ENCODE results near the gene TUBB4B. TPM values are rescaled to one million over a fixed set of nuclear protein-coding genes. Genes with fewer than 3 reads are reported as not detected.

TUBB4B gene
- total RNA-seq, 4 donors from 2014 or later, result 223 to 390 (median 348) TPM

GRCh38 chr9:137204731-137205125 is 36.4 kb upstream of the TUBB4B start:
- 11 to 55% methylated on average over 4 to 21 of the region's 21 CpGs for WGBS, 2 donors (ENCODE audit: low coverage in 1 of 2)
- H3K4me3 ChIP-seq, result peak overlapping the region; percentile 62 to 98 (median 95)
- in situ Hi-C loops (cut with MboI; ENCODE audit: low pct_ligation_motif_present in 1 of 4, low pct_unique_long_range_greater_than_20kb in 1 of 4, low sequenced_read_pairs in 3 of 4) (loop anchor here in 1 of 4 donors (25.0 kb wide), 1 partner anchor 92 kb away; the partner anchor contains the start of gene DPP7), intact Hi-C loops (cut with DNase I; ENCODE audit: low total_unique reads) (no loop called here)
- H3K4me1 ChIP-seq, result peaks cover 33 to 52% (median 44%) of the 10 kb centered on the region in 4 donors
- TF ChIP-seq CTCF (IDR thresholded peaks at IDR 0.05) (no peak), EP300 (IDR thresholded peaks at IDR 0.05; ENCODE audit: low read depth) (no peak), POLR2A (IDR thresholded peaks at IDR 0.05) (no peak), POLR2AphosphoS5 (IDR thresholded peaks at IDR 0.05) (no peak)
- H3K27ac ChIP-seq, result peak overlapping the region; percentile 84 to 93 (median 90)
- H3K36me3 ChIP-seq, result no peaks in the 10 kb centered on the region
- DNase-seq, result no peak
- no peaks in the 10 kb centered on the region for H3K27me3 ChIP-seq
- no peaks in the 10 kb centered on the region for H3K9me3 ChIP-seq

GRCh38 chr9:137205126-137206069 is 35.7 kb upstream of the TUBB4B start, which contains the start of the genes NDOR1 and TMEM203:
Gene NDOR1, plus strand, starts transcription at chr9:137205700. Its CDS starts 78 bp downstream, at chr9:137205778.
Gene TMEM203, minus strand, starts transcription at chr9:137205648. Its CDS starts 234 bp downstream, at chr9:137205414.
- H3K4me3 ChIP-seq, result peak within 1 kb of the TSS; percentile 62 to 98 (median 95)
- intact Hi-C loops (cut with DNase I; ENCODE audit: low total_unique reads), result no loop called here
- DNase-seq, result peak; percentile 94
- H3K4me1 ChIP-seq, result peaks cover 32 to 51% (median 42%) of the 10 kb centered on the region in 4 donors
- peak within 1 kb of the TSS; percentile 84 to 93 (median 90) for H3K27ac ChIP-seq
- no peaks in the 10 kb centered on the region for H3K36me3 ChIP-seq
- no peaks in the 10 kb centered on the region for H3K27me3 ChIP-seq
- TF ChIP-seq POLR2AphosphoS5 (IDR thresholded peaks at IDR 0.05) (peak; percentile 88 to 97 (median 96)), CTCF (IDR thresholded peaks at IDR 0.05) (no peak), EP300 (IDR thresholded peaks at IDR 0.05; ENCODE audit: low read depth) (no peak), POLR2A (IDR thresholded peaks at IDR 0.05) (peak; percentile 85)
- in situ Hi-C loops (cut with MboI; ENCODE audit: low pct_ligation_motif_present in 1 of 4, low pct_unique_long_range_greater_than_20kb in 1 of 4, low sequenced_read_pairs in 3 of 4), result loop anchor here in 1 of 4 donors (25.0 kb wide), 1 partner anchor 93 kb away; the partner anchor contains the start of gene DPP7
- no peaks in the 10 kb centered on the region for H3K9me3 ChIP-seq
- 1% methylated on average over 65 of the region's 98 CpGs; no CpG with 5 or more reads in 1 of the 2 donors for WGBS, 2 donors (ENCODE audit: low coverage in 1 of 2)

- TF ChIP-seq POLR2A (IDR thresholded peaks at IDR 0.05) (no peak), CTCF (IDR thresholded peaks at IDR 0.05) (no peak), EP300 (IDR thresholded peaks at IDR 0.05; ENCODE audit: low read depth) (no peak), POLR2AphosphoS5 (IDR thresholded peaks at IDR 0.05) (no peak)
- no peak overlapping the region for H3K27ac ChIP-seq
- peaks cover 26 to 45% (median 35%) of the 10 kb centered on the region in 4 donors for H3K4me1 ChIP-seq
- H3K27me3 ChIP-seq, result no peaks in the 10 kb centered on the region
- in situ Hi-C loops (cut with MboI; ENCODE audit: low pct_ligation_motif_present in 1 of 4, low pct_unique_long_range_greater_than_20kb in 1 of 4, low sequenced_read_pairs in 3 of 4), result loop anchor here in 1 of 4 donors (25.0 kb wide), 1 partner anchor 94 kb away; the partner anchor contains the start of gene DPP7
- no peaks in the 10 kb centered on the region for H3K9me3 ChIP-seq
- no peak for DNase-seq
- H3K4me3 ChIP-seq, result peak overlapping the region in 1 of 4 donors; percentile 92
- 60 to 74% methylated on average over 4 to 7 of the region's 7 CpGs for WGBS, 2 donors (ENCODE audit: low coverage in 1 of 2)
- H3K36me3 ChIP-seq, result no peaks in the 10 kb centered on the region
- intact Hi-C loops (cut with DNase I; ENCODE audit: low total_unique reads), result no loop called here
Measured at GRCh38 chr9:137206602-137207001, 34.5 kb upstream of the TUBB4B start.

GRCh38 chr9:137211532-137211931 is 29.6 kb upstream of the TUBB4B start:
- Histone ChIP-seq H3K27me3 (no peaks in the 10 kb centered on the region), H3K9me3 (no peaks in the 10 kb centered on the region), H3K4me3 (no peak overlapping the region), H3K27ac (no peak overlapping the region), H3K4me1 (peaks cover 3 to 6% (median 4%) of the 10 kb centered on the region in 4 donors), H3K36me3 (no peaks in the 10 kb centered on the region)
- WGBS, 2 donors (ENCODE audit: low coverage in 1 of 2), result 82% methylated on average over 13 of the region's 13 CpGs; no CpG with 5 or more reads in 1 of the 2 donors
- intact Hi-C loops (cut with DNase I; ENCODE audit: low total_unique reads) (no loop called here), in situ Hi-C loops (cut with MboI; ENCODE audit: low pct_ligation_motif_present in 1 of 4, low pct_unique_long_range_greater_than_20kb in 1 of 4, low sequenced_read_pairs in 3 of 4) (loop anchor here in 1 of 4 donors (25.0 kb wide), 1 partner anchor 99 kb away; the partner anchor contains the start of gene DPP7)
- no peak for TF ChIP-seq POLR2AphosphoS5 (IDR thresholded peaks at IDR 0.05)
- no peak for TF ChIP-seq POLR2A (IDR thresholded peaks at IDR 0.05)
- TF ChIP-seq EP300 (IDR thresholded peaks at IDR 0.05; ENCODE audit: low read depth), result no peak
- no peak for TF ChIP-seq CTCF (IDR thresholded peaks at IDR 0.05)
- no peak for DNase-seq
